Central memory CD4-positive, alpha-beta T cell (primary cell): ENCODE data around the gene ABHD14A.

Experiments
- DNase-seq: peaks from one replicate; pipeline ENCODE4 v3.0.0; 2022

The ABHD14A gene

GRCh38 chr3:52022323-52023100 lies 47.6 kb downstream of the ABHD14A start:
- no peak for DNase-seq

- DNase-seq, result no peak
Measured at GRCh38 chr3:52023101-52023770, 48.4 kb downstream of the ABHD14A start.

GRCh38 chr3:52023860-52024764 lies 49.2 kb downstream of the ABHD14A start:
- DNase-seq, result no peak

- no peak for DNase-seq
Measured at GRCh38 chr3:52024765-52025452, 50.0 kb downstream of the ABHD14A start.

- DNase-seq, result no peak
Measured at GRCh38 chr3:52025453-52025852, 50.6 kb downstream of the ABHD14A start.

GRCh38 chr3:52026041-52026440 lies 51.2 kb downstream of the ABHD14A start:
- no peak for DNase-seq

GRCh38 chr3:52028572-52028971 lies 53.7 kb downstream of the ABHD14A start:
- no peak for DNase-seq

- DNase-seq, result no peak
Measured at GRCh38 chr3:52029053-52029452, 54.2 kb downstream of the ABHD14A start.

- DNase-seq, result no peak
Measured at GRCh38 chr3:52029535-52029934, 54.7 kb downstream of the ABHD14A start.
